C4-2B (cell line): ENCODE measurements around the gene KCNJ15.

Experiments used
- H3K27ac ChIP-seq: fragments of 450-650 bp; 2 replicates; pipeline ENCODE4 v1.5.1; 2017
- ZFX ChIP-seq: fragments of 450-650 bp; IDR thresholded peaks from 2 replicates; pipeline ENCODE4 v1.6.1; 2017
- TF ChIP-seq, protein P1 (sequence below): fragments of 450-650 bp; conservative IDR thresholded peaks from 2 replicates; pipeline ENCODE4 v1.5.1; 2017; ENCODE audit warnings: mild to moderate bottlenecking

Gene KCNJ15

DNA sequence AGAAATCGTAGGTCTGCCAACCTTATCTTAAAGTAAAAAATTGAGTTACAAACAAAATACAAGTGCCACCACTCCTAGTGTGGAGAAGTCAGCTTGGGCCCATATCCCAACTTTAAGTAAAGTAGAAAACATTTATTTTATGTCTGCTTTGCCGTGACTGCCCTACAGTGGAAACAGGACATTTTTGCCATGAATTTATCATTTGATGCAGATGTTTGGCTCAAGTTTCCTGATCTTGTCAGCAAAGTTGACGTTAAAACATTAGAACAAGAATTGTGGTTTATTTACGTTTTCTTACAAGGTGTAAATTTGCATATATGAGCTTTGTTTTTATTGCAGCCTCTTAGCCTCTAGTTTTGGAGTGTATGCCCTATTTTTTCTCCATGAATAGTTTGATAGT is 17.1 kb upstream of the KCNJ15 start:
- TF ChIP-seq ZFX = no peak
- TF ChIP-seq, protein P1, sequence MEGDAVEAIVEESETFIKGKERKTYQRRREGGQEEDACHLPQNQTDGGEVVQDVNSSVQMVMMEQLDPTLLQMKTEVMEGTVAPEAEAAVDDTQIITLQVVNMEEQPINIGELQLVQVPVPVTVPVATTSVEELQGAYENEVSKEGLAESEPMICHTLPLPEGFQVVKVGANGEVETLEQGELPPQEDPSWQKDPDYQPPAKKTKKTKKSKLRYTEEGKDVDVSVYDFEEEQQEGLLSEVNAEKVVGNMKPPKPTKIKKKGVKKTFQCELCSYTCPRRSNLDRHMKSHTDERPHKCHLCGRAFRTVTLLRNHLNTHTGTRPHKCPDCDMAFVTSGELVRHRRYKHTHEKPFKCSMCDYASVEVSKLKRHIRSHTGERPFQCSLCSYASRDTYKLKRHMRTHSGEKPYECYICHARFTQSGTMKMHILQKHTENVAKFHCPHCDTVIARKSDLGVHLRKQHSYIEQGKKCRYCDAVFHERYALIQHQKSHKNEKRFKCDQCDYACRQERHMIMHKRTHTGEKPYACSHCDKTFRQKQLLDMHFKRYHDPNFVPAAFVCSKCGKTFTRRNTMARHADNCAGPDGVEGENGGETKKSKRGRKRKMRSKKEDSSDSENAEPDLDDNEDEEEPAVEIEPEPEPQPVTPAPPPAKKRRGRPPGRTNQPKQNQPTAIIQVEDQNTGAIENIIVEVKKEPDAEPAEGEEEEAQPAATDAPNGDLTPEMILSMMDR = no peak
- H3K27ac ChIP-seq = no peak overlapping the region

DNA sequence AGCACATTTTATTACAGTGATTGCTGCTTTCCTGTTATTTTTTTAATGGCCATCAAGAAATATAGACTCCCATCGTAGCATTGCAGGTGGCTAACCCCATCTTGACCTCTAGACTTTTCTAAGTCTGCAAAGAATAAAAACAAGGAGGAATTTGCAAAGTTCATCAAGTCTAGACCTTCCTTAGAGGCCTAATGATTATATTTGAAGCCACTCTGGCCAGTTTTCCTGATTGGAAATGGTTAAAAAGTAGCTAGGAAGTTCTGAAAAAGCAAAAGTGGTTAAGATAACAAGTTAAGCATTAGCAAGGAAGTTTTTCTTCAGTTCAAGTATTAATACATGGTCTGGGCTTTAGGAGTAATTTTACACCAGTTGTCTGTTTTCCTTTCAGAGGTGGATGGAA is 16.7 kb upstream of the KCNJ15 start:
- no peak overlapping the region for H3K27ac ChIP-seq
- no peak for TF ChIP-seq ZFX
- TF ChIP-seq, protein P1 = no peak

DNA sequence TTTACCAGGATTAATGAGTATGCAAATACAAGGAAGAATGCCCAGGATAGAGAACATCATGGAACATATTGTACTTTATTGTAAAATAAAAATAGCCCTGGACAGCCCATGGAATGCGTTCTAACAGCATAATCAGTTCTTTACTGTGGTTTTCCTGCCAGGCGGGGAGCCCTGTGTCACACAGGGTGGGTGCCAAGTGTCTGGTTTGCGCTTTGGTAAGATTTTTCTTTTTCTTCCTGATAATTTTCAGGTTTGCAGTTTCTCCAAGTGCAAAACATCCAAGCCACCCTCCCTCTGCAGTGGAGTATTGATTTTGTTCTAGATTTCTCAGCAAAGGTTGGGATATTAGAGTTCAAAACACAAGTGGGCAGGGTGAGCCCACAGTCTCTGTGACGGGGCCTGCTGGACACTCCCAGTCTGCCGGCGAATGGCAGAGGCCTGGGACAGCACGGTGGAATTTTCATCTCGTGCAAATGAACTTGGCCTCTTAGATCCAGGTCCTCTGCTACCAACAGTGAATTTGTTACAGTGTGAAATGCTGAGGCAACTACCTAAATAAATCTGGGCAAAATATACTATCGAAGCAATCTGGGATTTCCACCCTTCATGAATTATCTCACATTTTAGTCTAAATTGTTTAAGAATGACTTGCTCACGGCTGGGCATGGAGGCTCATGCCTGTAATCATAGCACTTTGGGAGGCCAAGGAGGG is 15.6 kb upstream of the KCNJ15 start:
- TF ChIP-seq ZFX = no peak
- TF ChIP-seq, protein P1 = no peak
- H3K27ac ChIP-seq = no peak overlapping the region

DNA sequence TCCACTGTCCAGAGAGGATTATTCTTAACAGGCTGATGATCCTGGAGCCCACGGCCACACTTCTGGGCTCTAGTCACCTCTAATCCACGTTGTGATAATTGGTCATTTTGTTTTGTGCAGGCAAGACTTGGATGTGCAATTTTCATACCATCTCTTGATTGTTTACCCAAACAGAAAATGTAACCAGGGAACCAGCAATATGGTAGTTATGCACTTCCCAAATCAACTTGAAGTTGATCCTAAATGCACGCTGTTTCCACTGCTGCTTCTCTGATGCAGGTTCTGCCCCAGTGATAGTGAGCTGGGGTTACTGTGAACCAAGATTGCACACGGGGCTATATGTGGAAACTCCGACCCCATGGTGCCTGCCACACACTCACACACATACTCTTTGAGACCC is 14.7 kb upstream of the KCNJ15 start:
- no peak overlapping the region for H3K27ac ChIP-seq

DNA sequence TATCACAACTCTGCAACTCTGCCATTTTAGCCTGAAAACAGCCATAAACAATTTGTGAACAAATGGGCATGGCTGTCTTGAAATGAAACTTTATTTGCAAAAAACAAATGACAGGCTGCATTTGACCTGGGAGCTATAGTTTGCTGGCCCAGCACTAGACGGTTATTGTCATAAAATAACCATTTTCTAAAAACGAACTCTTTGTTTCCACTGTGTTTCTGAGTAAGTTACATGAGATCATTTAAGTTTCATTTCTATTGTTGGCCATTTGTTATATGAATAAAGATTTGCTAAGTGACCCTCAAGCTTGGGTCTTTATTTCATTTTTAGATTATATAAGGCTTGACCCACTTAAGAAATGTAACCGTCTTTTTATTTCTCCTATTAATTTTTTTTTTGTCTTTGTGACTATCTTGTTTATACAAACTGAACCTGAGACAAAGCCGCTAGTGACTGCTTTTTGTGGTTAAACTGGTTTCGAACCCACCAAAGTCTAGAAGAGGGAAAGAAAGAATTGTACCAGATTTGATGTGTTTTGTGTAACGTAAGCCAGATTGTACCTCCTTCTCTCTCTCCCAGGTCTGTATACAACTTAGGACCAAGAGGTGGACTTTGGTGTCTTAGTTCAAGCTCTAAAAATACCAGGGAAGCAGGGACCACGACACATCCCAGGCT is 12.9 kb upstream of the KCNJ15 start:
- TF ChIP-seq, protein P1 = no peak
- TF ChIP-seq ZFX = no peak

More for the DNA sequence above, 14.7 kb upstream of the KCNJ15 start:
- TF ChIP-seq, protein P1 = no peak

DNA sequence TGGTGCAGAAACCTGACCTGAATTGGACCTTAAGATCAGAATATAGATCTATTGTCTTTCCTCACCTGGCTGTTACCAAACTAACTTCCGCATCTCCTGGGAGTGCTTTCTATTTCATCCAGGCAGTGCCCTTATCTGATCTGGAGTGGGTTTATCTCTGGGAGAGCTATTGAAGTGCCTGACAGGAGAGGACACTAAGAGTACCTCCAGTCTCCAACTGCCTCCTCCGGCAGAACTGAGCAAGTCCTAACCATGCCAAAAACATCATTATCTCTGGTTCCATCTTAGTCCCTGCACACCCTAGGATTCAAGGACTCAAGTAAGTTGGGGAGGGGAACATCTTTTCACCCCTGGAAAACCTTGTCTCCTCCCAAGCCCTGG is 12.4 kb upstream of the KCNJ15 start:
- H3K27ac ChIP-seq = no peak overlapping the region
- TF ChIP-seq ZFX = no peak
- TF ChIP-seq, protein P1 = no peak

More for the DNA sequence above, 12.9 kb upstream of the KCNJ15 start:
- H3K27ac ChIP-seq = no peak overlapping the region
